Measurements from ENCODE around the gene LRRC8B. TPM values are rescaled to one million over a fixed set of nuclear protein-coding genes. Genes with fewer than 3 reads are reported as not detected.

LRRC8B gene
- total and polyA plus RNA-seq, 9 of the 15 experiments (the other 6 are each of a cell fraction or from before 2014, with no cell fraction given): 4.3 to 43.7 (median 14.4) TPM

DNA sequence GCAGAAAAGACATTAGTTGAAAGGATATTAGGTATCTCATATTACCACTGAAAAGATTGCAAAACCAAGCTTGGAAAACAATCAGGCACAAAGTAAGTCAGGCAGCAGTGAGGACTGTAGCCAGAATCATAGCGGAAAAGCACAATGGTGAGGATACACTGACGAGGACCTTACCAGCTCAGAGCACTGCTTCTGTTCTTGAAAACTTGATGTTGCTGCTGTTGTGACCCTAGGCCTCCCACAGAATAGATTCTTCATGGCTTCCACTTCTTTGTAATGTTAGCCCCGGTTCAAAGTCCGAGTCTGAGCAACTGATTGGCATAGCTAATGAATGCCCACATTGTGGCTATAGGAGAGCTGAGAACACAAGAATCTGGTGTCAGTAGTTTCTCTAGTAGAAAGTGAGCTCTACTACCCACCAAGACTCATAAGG, 63.1 kb downstream of the LRRC8B start (continued):
- no peak for TF ChIP-seq BRF2 (IDR thresholded peaks at IDR 0.05; ENCODE audit: borderline replicate concordance, insufficient read depth, insufficient read length)
- no peak for TF ChIP-seq ARID2 (IDR thresholded peaks at IDR 0.05)
- no peak for TF ChIP-seq ZNF717 (CRISPR knock-in tag; IDR thresholded peaks at IDR 0.05)
- TF ChIP-seq TCF7 (IDR thresholded peaks at IDR 0.05; ENCODE audit: borderline replicate concordance): no peak
- no peak for TF ChIP-seq ZFX (CRISPR knock-in tag; IDR thresholded peaks at IDR 0.05)
- TF ChIP-seq NCOA2 (IDR thresholded peaks at IDR 0.05; ENCODE audit: partially characterized antibody in 2 of 2): no peak
- no peak for TF ChIP-seq MTA1 (IDR thresholded peaks at IDR 0.05; ENCODE audit: borderline replicate concordance)
- TF ChIP-seq NEUROD1 (IDR thresholded peaks at IDR 0.05; ENCODE audit: borderline replicate concordance, low read depth, low read length, partially characterized antibody): no peak
- TF ChIP-seq, protein P1, sequence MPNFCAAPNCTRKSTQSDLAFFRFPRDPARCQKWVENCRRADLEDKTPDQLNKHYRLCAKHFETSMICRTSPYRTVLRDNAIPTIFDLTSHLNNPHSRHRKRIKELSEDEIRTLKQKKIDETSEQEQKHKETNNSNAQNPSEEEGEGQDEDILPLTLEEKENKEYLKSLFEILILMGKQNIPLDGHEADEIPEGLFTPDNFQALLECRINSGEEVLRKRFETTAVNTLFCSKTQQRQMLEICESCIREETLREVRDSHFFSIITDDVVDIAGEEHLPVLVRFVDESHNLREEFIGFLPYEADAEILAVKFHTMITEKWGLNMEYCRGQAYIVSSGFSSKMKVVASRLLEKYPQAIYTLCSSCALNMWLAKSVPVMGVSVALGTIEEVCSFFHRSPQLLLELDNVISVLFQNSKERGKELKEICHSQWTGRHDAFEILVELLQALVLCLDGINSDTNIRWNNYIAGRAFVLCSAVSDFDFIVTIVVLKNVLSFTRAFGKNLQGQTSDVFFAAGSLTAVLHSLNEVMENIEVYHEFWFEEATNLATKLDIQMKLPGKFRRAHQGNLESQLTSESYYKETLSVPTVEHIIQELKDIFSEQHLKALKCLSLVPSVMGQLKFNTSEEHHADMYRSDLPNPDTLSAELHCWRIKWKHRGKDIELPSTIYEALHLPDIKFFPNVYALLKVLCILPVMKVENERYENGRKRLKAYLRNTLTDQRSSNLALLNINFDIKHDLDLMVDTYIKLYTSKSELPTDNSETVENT (CRISPR knock-in tag; IDR thresholded peaks at IDR 0.05): no peak
- TF ChIP-seq HDAC6 (IDR thresholded peaks at IDR 0.05; ENCODE audit: low read depth, low read length): no peak
